B cell (primary cell): Measurements from ENCODE around the gene FBRS.

ENCODE experiments used
- EZH2 ChIP-seq: IDR thresholded peaks from 2 replicates; pipeline ENCODE4 v1.6.1; 2012; ENCODE audit warnings: borderline replicate concordance, low read depth, mild to moderate bottlenecking, moderate library complexity, low read length; ENCODE audit not compliant: insufficient read depth, poor library complexity, severe bottlenecking
- TF ChIP-seq, protein P1 (sequence below): fragments of 200-600 bp; IDR thresholded peaks from one replicate; pipeline ENCODE4 v1.8.0; 2022; ENCODE audit warnings: antibody characterized with exemption, mild to moderate bottlenecking

DNA sequence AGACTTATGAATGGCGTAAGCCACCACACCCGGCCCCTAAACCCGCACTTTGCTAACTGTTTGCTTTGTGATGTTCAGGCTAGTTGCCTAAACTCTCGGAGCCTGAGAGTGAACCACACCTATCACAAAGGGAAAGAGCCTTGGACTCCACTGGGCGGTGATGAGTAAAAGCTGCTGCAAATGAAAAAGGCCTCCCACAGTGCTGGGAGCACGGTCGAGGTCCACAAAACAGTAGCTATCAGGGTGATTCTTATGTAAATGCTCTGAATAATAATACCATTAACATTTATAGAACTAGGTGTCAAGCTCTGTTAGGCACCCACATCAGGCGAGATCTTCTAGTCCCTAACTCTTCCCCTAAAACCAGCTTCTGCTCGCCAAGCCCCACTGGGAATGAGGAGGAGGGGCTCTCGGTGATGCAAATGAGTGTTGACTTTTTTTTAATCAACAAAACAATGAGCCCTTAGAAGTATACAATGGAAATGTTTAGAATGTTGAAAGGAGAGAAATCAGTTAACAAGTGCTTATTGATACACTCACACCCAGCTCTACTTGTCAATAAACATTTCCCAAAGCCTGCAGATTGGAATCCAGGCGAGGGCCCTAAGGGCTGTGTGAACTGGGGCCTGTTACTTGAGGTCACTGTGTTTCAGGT is 19.8 kb downstream of the FBRS start:
- TF ChIP-seq, protein P1, sequence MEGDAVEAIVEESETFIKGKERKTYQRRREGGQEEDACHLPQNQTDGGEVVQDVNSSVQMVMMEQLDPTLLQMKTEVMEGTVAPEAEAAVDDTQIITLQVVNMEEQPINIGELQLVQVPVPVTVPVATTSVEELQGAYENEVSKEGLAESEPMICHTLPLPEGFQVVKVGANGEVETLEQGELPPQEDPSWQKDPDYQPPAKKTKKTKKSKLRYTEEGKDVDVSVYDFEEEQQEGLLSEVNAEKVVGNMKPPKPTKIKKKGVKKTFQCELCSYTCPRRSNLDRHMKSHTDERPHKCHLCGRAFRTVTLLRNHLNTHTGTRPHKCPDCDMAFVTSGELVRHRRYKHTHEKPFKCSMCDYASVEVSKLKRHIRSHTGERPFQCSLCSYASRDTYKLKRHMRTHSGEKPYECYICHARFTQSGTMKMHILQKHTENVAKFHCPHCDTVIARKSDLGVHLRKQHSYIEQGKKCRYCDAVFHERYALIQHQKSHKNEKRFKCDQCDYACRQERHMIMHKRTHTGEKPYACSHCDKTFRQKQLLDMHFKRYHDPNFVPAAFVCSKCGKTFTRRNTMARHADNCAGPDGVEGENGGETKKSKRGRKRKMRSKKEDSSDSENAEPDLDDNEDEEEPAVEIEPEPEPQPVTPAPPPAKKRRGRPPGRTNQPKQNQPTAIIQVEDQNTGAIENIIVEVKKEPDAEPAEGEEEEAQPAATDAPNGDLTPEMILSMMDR: no peak
- no peak for TF ChIP-seq EZH2
